PFSK-1 (cell line): ENCODE results near the gene RAB8A.

Experiments used
- FOXP2 ChIP-seq: optimal IDR thresholded peaks from 2 replicates; pipeline ENCODE3; 2011; ENCODE audit warnings: borderline replicate concordance, control low read depth, inconsistent platforms; ENCODE audit not compliant: insufficient read depth; ENCODE audit errors: extremely low read length, extremely low read depth
- POLR2AphosphoS5 ChIP-seq: IDR thresholded peaks from 2 replicates; pipeline ENCODE4 v1.6.1; 2012; ENCODE audit warnings: low read depth, mild to moderate bottlenecking, control low read depth, low read length, moderate library complexity
- SIN3A ChIP-seq: IDR thresholded peaks from 2 replicates; pipeline ENCODE4 v1.6.1; 2012; ENCODE audit warnings: mild to moderate bottlenecking, low read length, moderate library complexity, borderline replicate concordance; ENCODE audit not compliant: insufficient read depth
- TAF1 ChIP-seq: IDR thresholded peaks from 2 replicates; pipeline ENCODE4 v1.6.1; 2012; ENCODE audit warnings: low read length, control low read depth, borderline replicate concordance; ENCODE audit not compliant: insufficient read depth
- TF ChIP-seq, protein P1 (sequence below), 2 experiments: IDR thresholded peaks; 2 replicates each; pipeline versions ENCODE4 v1.6.1 to v1.8.0; 2011 to 2012; ENCODE audit warnings: low read depth in 2 of 2, low read length in 2 of 2, control low read depth in 1 of 2, inconsistent platforms in 1 of 2, mild to moderate bottlenecking in 1 of 2, moderate library complexity in 1 of 2; ENCODE audit not compliant: insufficient read depth in 1 of 2

The RAB8A gene

DNA sequence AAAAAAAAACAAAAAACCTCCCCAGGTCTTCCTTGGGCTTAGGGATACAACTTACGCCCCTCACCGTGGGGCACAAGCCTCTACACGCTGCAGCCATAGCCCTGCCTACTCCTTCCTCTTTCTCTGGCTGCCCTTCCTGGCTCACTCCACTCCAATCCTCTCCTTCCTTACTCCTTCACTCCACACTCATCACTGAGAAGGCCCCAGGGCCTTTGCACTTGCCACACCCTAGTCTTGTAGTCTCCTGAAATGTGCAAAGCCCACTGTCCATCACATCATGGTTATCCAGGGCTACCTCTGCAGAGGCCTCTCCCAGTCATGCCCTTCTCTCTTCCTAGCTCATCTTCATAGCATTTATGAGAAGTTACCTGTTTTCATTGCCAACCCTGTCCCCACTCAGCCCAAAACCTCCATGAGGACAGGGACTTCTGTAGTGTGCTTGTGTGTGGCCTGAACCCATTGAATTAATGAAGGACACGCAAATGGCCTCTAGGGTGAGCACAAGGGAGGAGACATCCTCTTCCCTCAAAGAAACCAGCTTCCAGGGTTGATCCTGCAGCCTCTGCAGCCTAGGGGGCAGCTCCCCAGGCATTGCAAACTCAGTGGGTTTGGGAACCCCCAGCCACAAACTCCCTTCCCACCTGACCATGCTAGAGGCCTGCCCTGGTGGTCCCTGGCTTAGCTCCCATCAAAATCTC lies 23.9 kb downstream of the RAB8A start:
- TF ChIP-seq TAF1 (no peak), FOXP2 (no peak), POLR2AphosphoS5 (no peak), SIN3A (no peak)
- TF ChIP-seq, protein P1, sequence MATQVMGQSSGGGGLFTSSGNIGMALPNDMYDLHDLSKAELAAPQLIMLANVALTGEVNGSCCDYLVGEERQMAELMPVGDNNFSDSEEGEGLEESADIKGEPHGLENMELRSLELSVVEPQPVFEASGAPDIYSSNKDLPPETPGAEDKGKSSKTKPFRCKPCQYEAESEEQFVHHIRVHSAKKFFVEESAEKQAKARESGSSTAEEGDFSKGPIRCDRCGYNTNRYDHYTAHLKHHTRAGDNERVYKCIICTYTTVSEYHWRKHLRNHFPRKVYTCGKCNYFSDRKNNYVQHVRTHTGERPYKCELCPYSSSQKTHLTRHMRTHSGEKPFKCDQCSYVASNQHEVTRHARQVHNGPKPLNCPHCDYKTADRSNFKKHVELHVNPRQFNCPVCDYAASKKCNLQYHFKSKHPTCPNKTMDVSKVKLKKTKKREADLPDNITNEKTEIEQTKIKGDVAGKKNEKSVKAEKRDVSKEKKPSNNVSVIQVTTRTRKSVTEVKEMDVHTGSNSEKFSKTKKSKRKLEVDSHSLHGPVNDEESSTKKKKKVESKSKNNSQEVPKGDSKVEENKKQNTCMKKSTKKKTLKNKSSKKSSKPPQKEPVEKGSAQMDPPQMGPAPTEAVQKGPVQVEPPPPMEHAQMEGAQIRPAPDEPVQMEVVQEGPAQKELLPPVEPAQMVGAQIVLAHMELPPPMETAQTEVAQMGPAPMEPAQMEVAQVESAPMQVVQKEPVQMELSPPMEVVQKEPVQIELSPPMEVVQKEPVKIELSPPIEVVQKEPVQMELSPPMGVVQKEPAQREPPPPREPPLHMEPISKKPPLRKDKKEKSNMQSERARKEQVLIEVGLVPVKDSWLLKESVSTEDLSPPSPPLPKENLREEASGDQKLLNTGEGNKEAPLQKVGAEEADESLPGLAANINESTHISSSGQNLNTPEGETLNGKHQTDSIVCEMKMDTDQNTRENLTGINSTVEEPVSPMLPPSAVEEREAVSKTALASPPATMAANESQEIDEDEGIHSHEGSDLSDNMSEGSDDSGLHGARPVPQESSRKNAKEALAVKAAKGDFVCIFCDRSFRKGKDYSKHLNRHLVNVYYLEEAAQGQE (IDR thresholded peaks at IDR 0.05; ENCODE audit: insufficient read depth in 1 of 2, low read depth in 2 of 2, low read length in 2 of 2) = no peak

DNA sequence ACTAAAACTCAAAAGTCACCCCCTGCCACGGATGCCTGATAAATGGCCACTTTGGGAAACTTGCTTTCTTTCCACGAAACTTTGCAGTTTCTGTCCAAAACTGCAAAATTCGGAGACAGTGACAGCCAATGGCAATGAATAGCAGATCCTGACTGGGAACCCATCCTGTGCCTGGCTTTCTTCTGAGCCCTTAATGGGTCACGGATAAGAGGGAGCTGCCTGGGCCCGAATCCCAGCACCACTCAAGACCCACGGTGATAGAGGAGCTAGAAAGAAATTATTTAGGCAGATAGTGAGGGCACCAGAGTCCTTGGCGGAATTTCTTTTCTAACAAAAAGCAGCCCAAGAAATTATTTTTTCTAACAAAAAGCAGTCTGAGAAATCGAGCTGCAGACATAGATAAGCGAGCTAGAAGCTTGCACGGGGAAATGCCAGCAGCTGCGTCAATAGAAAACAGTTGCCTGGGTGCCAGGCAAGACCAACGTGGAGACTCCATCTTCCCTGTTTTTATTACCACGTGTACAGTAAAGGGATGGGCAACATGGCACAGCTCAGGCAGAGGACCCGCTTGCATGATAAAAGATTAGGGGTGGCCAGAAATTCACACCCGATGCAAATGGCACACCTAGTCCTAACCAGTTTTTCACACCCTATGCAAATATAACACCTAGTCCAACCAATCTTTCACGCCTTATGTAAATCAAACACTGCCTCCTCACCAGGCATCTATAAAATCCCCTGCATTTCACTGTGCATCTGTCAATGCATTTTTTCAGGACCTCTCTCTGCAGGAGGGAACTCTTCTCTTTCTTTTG lies 24.7 kb downstream of the RAB8A start:
- TF ChIP-seq POLR2AphosphoS5 = no peak
- TF ChIP-seq, protein P1 (IDR thresholded peaks at IDR 0.05; ENCODE audit: insufficient read depth in 1 of 2, low read depth in 2 of 2, low read length in 2 of 2) = no peak
- no peak for TF ChIP-seq FOXP2
- TF ChIP-seq SIN3A = no peak
- TF ChIP-seq TAF1 = no peak

- TF ChIP-seq SIN3A (no peak), TAF1 (no peak), FOXP2 (no peak)
- TF ChIP-seq, protein P1 (IDR thresholded peaks at IDR 0.05; ENCODE audit: insufficient read depth in 1 of 2, low read depth in 2 of 2, low read length in 2 of 2) = no peak
Observed at GRCh38 chr19:16139752-16140151, 28.1 kb downstream of the RAB8A start.

- no peak for TF ChIP-seq POLR2AphosphoS5
- TF ChIP-seq, protein P1 (IDR thresholded peaks at IDR 0.05; ENCODE audit: insufficient read depth in 1 of 2, low read depth in 2 of 2, low read length in 2 of 2) = no peak
- no peak for TF ChIP-seq FOXP2
- TF ChIP-seq TAF1 = no peak
- no peak for TF ChIP-seq SIN3A
Observed at GRCh38 chr19:16141043-16141442, 29.4 kb downstream of the RAB8A start.
